Liver (tissue), 3 donors: ENCODE results near the gene C10orf143.

ENCODE experiments used
- FOXA1 ChIP-seq: IDR thresholded peaks from 2 replicates; pipeline ENCODE4 v1.6.1; 2016; ENCODE audit warnings: antibody characterized with exemption
- HNF4A ChIP-seq, 2 donors: conservative IDR thresholded peaks; 2 replicates each; pipeline ENCODE4 v1.6.1; 2016; ENCODE audit warnings: antibody characterized with exemption in 2 of 2, mild to moderate bottlenecking in 2 of 2
- JUND ChIP-seq, 2 donors: IDR thresholded peaks; 2 replicates each; pipeline ENCODE4 v1.6.1; 2016; ENCODE audit warnings: antibody characterized with exemption in 2 of 2
- RAD21 ChIP-seq, 2 donors: IDR thresholded peaks; 2 replicates each; pipeline ENCODE4 v1.6.1; 2016; ENCODE audit warnings: antibody characterized with exemption in 2 of 2, mild to moderate bottlenecking in 2 of 2
- SP1 ChIP-seq: IDR thresholded peaks from 2 replicates; pipeline ENCODE4 v1.6.1; 2018; ENCODE audit warnings: antibody characterized with exemption, mild to moderate bottlenecking
- TAF1 ChIP-seq: conservative IDR thresholded peaks from 2 replicates; pipeline ENCODE4 v1.6.1; 2016; ENCODE audit warnings: antibody characterized with exemption, mild to moderate bottlenecking
- YY1 ChIP-seq: IDR thresholded peaks from 2 replicates; pipeline ENCODE4 v1.6.1; 2016; ENCODE audit warnings: antibody characterized with exemption, mild to moderate bottlenecking
- TF ChIP-seq, protein P1 (sequence below): IDR thresholded peaks from 2 replicates; pipeline ENCODE4 v1.6.1; 2016; ENCODE audit warnings: antibody characterized with exemption, mild to moderate bottlenecking
- TF ChIP-seq, protein P2 (sequence below): IDR thresholded peaks from 2 replicates; pipeline ENCODE4 v1.6.1; 2016; ENCODE audit warnings: antibody characterized with exemption
- TF ChIP-seq, protein P3 (sequence below): fragments of 150-350 bp; IDR thresholded peaks from 2 replicates; pipeline ENCODE4 v1.5.1; 2017; ENCODE audit warnings: improper control_type of control experiment, low read depth, low read length; ENCODE audit not compliant: missing input control
- TF ChIP-seq, protein P4 (sequence below): IDR thresholded peaks from 2 replicates; pipeline ENCODE4 v1.6.1; 2016; ENCODE audit warnings: antibody characterized with exemption
- donor health status: healthy.
- donor health status: healthy.

DNA sequence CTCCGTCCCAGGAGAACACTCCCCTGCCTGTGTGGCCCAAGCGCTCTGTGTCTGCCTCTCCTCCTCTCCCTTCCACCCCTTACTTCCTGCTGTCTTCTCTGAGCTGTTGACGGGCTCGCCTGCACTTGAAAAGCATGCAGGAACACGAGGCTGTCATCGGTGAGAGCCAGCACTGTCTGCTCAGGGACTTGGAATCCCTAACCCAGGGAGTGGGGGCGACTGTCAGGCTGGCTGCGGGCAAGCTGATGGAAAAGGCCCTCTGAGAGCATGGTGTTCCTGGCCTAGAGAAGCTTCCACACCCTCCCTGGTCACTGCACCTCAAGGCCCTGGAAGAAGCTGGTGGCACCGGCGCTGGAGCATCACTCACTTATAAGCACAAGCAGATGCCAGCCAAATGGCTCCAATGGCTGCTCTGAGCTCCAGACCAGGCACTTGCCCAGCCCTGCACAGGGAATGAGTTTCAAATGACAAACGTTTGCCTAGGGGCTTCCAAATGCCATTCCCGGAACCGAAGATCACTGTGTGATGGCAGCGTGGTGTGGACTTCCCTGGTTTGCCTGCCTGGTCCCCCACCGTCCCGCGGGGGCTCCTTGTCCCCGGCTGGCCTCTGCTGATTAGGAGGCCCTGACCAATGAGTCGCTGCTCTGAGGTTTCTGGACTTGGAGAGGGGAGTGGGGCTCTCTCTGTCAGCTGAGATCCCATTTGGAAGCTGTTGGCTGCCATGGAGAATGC is 89.8 kb downstream of the C10orf143 start:
- TF ChIP-seq, protein P1, sequence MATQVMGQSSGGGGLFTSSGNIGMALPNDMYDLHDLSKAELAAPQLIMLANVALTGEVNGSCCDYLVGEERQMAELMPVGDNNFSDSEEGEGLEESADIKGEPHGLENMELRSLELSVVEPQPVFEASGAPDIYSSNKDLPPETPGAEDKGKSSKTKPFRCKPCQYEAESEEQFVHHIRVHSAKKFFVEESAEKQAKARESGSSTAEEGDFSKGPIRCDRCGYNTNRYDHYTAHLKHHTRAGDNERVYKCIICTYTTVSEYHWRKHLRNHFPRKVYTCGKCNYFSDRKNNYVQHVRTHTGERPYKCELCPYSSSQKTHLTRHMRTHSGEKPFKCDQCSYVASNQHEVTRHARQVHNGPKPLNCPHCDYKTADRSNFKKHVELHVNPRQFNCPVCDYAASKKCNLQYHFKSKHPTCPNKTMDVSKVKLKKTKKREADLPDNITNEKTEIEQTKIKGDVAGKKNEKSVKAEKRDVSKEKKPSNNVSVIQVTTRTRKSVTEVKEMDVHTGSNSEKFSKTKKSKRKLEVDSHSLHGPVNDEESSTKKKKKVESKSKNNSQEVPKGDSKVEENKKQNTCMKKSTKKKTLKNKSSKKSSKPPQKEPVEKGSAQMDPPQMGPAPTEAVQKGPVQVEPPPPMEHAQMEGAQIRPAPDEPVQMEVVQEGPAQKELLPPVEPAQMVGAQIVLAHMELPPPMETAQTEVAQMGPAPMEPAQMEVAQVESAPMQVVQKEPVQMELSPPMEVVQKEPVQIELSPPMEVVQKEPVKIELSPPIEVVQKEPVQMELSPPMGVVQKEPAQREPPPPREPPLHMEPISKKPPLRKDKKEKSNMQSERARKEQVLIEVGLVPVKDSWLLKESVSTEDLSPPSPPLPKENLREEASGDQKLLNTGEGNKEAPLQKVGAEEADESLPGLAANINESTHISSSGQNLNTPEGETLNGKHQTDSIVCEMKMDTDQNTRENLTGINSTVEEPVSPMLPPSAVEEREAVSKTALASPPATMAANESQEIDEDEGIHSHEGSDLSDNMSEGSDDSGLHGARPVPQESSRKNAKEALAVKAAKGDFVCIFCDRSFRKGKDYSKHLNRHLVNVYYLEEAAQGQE, result no peak
- TF ChIP-seq, protein P2, sequence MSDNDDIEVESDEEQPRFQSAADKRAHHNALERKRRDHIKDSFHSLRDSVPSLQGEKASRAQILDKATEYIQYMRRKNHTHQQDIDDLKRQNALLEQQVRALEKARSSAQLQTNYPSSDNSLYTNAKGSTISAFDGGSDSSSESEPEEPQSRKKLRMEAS, result no peak
- TF ChIP-seq, protein P3, sequence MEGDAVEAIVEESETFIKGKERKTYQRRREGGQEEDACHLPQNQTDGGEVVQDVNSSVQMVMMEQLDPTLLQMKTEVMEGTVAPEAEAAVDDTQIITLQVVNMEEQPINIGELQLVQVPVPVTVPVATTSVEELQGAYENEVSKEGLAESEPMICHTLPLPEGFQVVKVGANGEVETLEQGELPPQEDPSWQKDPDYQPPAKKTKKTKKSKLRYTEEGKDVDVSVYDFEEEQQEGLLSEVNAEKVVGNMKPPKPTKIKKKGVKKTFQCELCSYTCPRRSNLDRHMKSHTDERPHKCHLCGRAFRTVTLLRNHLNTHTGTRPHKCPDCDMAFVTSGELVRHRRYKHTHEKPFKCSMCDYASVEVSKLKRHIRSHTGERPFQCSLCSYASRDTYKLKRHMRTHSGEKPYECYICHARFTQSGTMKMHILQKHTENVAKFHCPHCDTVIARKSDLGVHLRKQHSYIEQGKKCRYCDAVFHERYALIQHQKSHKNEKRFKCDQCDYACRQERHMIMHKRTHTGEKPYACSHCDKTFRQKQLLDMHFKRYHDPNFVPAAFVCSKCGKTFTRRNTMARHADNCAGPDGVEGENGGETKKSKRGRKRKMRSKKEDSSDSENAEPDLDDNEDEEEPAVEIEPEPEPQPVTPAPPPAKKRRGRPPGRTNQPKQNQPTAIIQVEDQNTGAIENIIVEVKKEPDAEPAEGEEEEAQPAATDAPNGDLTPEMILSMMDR, result no peak
- TF ChIP-seq YY1 (no peak), FOXA1 (no peak), RAD21 (IDR thresholded peaks at IDR 0.05) (no peak), HNF4A (conservative IDR thresholded peaks at IDR 0.05) (no peak), TAF1 (no peak), JUND (IDR thresholded peaks at IDR 0.05) (no peak), SP1 (no peak)
- TF ChIP-seq, protein P4, sequence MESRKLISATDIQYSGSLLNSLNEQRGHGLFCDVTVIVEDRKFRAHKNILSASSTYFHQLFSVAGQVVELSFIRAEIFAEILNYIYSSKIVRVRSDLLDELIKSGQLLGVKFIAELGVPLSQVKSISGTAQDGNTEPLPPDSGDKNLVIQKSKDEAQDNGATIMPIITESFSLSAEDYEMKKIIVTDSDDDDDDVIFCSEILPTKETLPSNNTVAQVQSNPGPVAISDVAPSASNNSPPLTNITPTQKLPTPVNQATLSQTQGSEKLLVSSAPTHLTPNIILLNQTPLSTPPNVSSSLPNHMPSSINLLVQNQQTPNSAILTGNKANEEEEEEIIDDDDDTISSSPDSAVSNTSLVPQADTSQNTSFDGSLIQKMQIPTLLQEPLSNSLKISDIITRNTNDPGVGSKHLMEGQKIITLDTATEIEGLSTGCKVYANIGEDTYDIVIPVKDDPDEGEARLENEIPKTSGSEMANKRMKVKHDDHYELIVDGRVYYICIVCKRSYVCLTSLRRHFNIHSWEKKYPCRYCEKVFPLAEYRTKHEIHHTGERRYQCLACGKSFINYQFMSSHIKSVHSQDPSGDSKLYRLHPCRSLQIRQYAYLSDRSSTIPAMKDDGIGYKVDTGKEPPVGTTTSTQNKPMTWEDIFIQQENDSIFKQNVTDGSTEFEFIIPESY, result no peak
